ENCODE results near the gene C11orf91.

The C11orf91 gene

GRCh38 chr11:33706966-33707365 is 6.3 kb upstream of the C11orf91 start:
- TF ChIP-seq CTCF (IDR thresholded peaks at IDR 0.05; ENCODE audit: low read length, missing control alignments) = no peak
- no peak overlapping the region for H3K4me3 ChIP-seq (replicated peaks; ENCODE audit: low read depth, low read length)
- DNase-seq (ENCODE audit: low read depth) = no peak

- TF ChIP-seq CTCF (IDR thresholded peaks at IDR 0.05; ENCODE audit: low read length, missing control alignments) = no peak
- no peak overlapping the region for H3K4me3 ChIP-seq (replicated peaks; ENCODE audit: low read depth, low read length)
- DNase-seq (ENCODE audit: low read depth) = peak; percentile 77
These were observed 5.9 kb upstream of the C11orf91 start for GRCh38 chr11:33706546-33706945.

GRCh38 chr11:33704240-33705002 is 3.8 kb upstream of the C11orf91 start:
- no peak overlapping the region for H3K4me3 ChIP-seq (replicated peaks; ENCODE audit: low read depth, low read length)
- no peak for DNase-seq (ENCODE audit: low read depth)
- peak; percentile 26 for TF ChIP-seq CTCF (IDR thresholded peaks at IDR 0.05; ENCODE audit: low read length, missing control alignments)

DNA sequence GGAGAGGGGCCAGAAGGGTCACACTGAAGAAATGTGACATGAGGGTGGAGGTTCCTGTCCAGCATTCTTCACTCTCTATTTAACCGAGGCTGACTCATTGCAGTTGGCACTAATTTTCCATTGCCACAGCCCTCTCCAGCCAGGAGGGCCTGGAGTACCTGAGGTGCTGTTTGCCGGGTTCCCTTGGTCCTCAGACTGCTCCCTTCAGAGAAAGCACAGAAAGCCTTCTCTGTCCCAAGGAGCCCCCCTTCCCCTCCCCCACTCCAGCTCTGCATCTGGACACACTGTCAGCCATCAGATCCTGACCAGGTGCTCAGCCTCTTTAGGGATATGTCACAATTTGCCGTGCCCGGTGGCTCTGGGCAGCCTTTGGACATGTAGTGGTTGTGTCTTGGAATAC is 3.2 kb upstream of the C11orf91 start:
- TF ChIP-seq CTCF (IDR thresholded peaks at IDR 0.05; ENCODE audit: low read length, missing control alignments) = no peak
- no peak overlapping the region for H3K4me3 ChIP-seq (replicated peaks; ENCODE audit: low read depth, low read length)
- peak; percentile 68 for DNase-seq (ENCODE audit: low read depth)

GRCh38 chr11:33703234-33703633 is 2.6 kb upstream of the C11orf91 start:
- no peak overlapping the region for H3K4me3 ChIP-seq (replicated peaks; ENCODE audit: low read depth, low read length)
- TF ChIP-seq CTCF (IDR thresholded peaks at IDR 0.05; ENCODE audit: low read length, missing control alignments) = no peak
- DNase-seq (ENCODE audit: low read depth) = no peak

DNA sequence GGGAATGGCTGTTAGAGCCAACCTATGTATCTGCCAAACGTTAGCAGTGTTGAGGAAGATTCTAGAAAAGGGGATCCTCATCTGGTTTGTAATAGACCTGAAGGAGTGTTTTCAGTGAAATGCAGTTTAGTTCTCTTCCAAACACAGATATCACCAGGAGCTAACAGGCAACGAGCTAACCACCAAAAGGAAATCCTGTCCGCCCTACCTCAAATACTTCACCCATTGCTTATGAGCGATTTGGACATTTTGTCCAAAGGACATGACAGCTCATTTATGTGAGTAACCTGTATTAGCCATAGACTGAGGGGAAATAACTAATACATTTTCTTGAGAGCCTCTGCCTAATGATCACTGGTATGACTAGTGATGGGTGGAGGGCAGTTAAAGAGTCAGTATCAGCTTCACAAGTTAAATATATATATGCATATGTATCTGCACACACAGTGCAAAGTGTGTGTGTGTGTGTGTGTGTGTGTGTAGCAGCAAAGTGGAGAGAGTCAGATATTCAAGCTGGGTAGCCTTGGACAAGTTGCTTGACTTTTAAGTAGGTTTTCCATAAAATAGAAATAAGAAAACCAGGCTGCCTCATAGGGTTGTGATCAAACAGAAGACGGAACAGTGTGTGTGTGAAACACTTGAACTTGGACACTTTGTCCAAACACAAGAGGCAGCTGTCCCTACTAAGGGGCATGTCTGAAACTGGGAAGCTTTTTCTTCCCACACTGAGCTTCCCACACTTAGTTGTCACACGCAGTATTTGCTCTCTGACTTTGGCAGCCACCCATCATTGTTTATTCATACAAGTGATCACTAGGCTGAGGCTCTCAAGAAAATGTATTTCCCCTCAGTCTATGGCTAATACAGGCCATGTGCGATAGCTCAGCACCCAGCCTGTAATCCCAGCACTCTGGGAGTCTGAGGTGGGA is 940 bp upstream of the C11orf91 start:
- peak overlapping the region; percentile 35 for H3K4me3 ChIP-seq (replicated peaks; ENCODE audit: low read depth, low read length)
- no peak for TF ChIP-seq CTCF (IDR thresholded peaks at IDR 0.05; ENCODE audit: low read length, missing control alignments)
- peak; percentile 94 for DNase-seq (ENCODE audit: low read depth)

Measured in fibroblast of pulmonary artery (primary cell).